Measurements from ENCODE around the gene ENTPD2. TPM values are rescaled to one million over a fixed set of nuclear protein-coding genes. Genes with fewer than 3 reads are reported as not detected.
"Not testable (repeated sequence)": the region's sequence is repeated elsewhere in the genome, so short reads cannot be mapped to it uniquely, and the experiment has no call there.

ENTPD2 gene
- total RNA-seq, 2 experiments from 2014 or later: 0.16 TPM; not detected in 1

DNA sequence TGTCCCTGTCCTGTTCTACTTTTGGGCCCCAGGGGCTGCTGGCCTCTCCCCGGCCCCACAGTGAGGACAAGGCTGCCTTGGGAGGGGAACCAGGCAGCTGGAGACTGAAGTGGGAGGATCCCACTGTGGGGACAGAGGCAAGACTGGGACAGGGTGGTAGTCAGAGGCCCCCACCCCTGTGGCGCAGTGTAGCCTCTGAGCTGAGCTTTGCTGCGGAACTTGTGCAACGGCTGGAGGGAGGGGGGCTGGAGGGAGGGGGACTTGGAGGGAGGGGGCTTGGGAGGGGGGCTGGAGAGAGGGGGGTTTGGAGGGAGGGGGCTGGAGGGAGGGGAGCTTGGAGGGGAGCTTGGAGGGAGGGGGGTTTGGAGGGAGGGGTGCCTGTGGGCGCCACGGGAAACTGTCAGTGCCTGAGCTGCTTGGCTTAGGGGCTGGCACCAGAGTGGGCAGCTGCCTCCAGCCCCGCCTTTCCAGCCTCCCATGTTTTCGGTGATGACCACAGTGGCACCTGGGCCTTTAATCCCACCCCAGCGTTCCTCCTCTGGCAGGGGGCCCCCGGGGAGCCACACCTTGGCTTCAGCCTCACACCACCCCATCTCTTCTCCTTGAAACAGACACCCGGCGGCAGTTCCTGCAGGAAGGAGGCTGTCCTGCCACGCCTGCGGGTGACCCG lies 19.7 kb downstream of the ENTPD2 start:
- Histone ChIP-seq H3K27ac (ENCODE audit: low read depth, low read length, poor library complexity, severe bottlenecking) (no peak overlapping the region), H3K9me2 (ENCODE audit: insufficient read depth, low read length) (no peaks in the 10 kb centered on the region), H3K4me1 (ENCODE audit: insufficient read depth, low read length, poor library complexity, severe bottlenecking) (peaks cover 34% of the 10 kb centered on the region), H2AFZ (ENCODE audit: low read length) (no peak overlapping the region), H3K36me3 (ENCODE audit: insufficient read depth, low read length) (no peaks in the 10 kb centered on the region), H3K9me3 (ENCODE audit: low read length) (no peaks in the 10 kb centered on the region), H3K79me2 (ENCODE audit: insufficient read depth, low read depth, low read length) (no peaks in the 10 kb centered on the region), H3K4me3 (ENCODE audit: low read depth, low read length, poor library complexity, severe bottlenecking) (no peak overlapping the region), H3K4me2 (ENCODE audit: low read length) (no peak overlapping the region), H4K20me1 (ENCODE audit: insufficient read depth, low read length) (no peaks in the 10 kb centered on the region)
- no peak for DNase-seq (ENCODE audit: low spot score)
- intact Hi-C loops (cut with micrococcal nuclease; ENCODE audit: unreplicated experiment): no loop called here
- ChIA-PET CTCF (ENCODE audit: unreplicated experiment) (interaction anchor here (0.6 to 1.5 kb wide), 2 partner anchors 86 to 307 kb away, joined by 6 to 8 read pairs; no protein-coding TSS in a partner anchor), POLR2A (interaction anchor here (0.6 to 0.9 kb wide), 2 partner anchors 58 to 86 kb away, joined by 3 read pairs; no protein-coding TSS in a partner anchor)
- no peak for TF ChIP-seq EZH2phosphoT487 (IDR thresholded peaks at IDR 0.05; ENCODE audit: borderline replicate concordance, low read depth, low read length)
- TF ChIP-seq, protein P1, sequence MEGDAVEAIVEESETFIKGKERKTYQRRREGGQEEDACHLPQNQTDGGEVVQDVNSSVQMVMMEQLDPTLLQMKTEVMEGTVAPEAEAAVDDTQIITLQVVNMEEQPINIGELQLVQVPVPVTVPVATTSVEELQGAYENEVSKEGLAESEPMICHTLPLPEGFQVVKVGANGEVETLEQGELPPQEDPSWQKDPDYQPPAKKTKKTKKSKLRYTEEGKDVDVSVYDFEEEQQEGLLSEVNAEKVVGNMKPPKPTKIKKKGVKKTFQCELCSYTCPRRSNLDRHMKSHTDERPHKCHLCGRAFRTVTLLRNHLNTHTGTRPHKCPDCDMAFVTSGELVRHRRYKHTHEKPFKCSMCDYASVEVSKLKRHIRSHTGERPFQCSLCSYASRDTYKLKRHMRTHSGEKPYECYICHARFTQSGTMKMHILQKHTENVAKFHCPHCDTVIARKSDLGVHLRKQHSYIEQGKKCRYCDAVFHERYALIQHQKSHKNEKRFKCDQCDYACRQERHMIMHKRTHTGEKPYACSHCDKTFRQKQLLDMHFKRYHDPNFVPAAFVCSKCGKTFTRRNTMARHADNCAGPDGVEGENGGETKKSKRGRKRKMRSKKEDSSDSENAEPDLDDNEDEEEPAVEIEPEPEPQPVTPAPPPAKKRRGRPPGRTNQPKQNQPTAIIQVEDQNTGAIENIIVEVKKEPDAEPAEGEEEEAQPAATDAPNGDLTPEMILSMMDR (conservative IDR thresholded peaks at IDR 0.05; ENCODE audit: low read length): no peak
- BruUV-seq (replicated peaks): no TSS peak

DNA sequence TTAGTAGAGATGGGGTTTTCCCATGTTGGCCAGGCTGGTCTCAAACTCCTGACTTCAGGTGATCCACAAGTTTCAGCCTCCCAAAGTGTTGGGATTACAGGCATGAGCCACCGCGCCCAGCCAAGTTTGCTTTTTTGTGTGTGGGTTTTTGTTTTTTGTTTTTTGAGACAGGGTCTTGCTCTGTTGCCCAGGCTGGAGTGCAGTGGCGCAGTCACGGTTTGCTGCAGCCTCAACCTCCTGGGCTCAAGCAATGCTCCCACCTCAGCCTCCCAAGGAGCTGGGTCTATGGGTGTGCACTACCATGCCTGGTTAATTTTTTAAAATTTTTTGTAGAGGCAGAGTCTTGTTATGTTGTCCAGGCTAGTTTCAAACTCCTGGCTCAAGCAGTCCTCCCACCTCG lies 20.4 kb downstream of the ENTPD2 start:
- H4K20me1 ChIP-seq (ENCODE audit: insufficient read depth, low read length); DNase-seq (ENCODE audit: low spot score); CTCF ChIA-PET (ENCODE audit: unreplicated experiment); H2AFZ ChIP-seq (ENCODE audit: low read length); intact Hi-C loops (cut with micrococcal nuclease; ENCODE audit: unreplicated experiment); POLR2A ChIA-PET; H3K9me2 ChIP-seq (ENCODE audit: insufficient read depth, low read length); H3K4me2 ChIP-seq (ENCODE audit: low read length); H3K79me2 ChIP-seq (ENCODE audit: insufficient read depth, low read depth, low read length); H3K9me3 ChIP-seq (ENCODE audit: low read length); H3K4me3 ChIP-seq (ENCODE audit: low read depth, low read length, poor library complexity, severe bottlenecking); H3K36me3 ChIP-seq (ENCODE audit: insufficient read depth, low read length); BruUV-seq (replicated peaks); H3K27ac ChIP-seq (ENCODE audit: low read depth, low read length, poor library complexity, severe bottlenecking): not testable (repeated sequence)
- peaks cover 41% of the 10 kb centered on the region for H3K4me1 ChIP-seq (ENCODE audit: insufficient read depth, low read length, poor library complexity, severe bottlenecking)

DNA sequence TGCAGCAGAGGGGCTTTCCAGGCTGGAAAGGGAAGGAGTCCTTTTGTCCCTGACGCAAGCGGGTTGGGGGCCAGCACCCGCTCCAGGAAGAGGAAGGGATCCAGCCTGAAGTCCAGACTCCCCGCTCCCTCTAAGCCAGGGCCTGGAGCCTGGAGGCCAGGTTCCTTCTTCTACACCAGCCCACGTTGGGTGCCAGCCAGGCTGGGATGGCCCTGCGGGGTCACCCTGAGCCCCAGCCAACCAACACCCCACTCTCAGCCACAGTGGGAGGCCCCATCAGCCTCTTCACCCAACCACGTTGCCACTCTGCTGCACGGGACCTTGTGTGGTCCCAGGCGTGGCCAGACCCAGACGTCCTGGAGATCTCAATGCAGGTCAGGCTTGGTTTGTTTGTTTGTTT lies 21.0 kb downstream of the ENTPD2 start:
- BruUV-seq (replicated peaks): no TSS peak
- intact Hi-C loops (cut with micrococcal nuclease; ENCODE audit: unreplicated experiment): no loop called here
- no peak for TF ChIP-seq EZH2phosphoT487 (IDR thresholded peaks at IDR 0.05; ENCODE audit: borderline replicate concordance, low read depth, low read length)
- TF ChIP-seq, protein P1 (conservative IDR thresholded peaks at IDR 0.05; ENCODE audit: low read length): no peak
- H3K27ac ChIP-seq (ENCODE audit: low read depth, low read length, poor library complexity, severe bottlenecking): no peak overlapping the region
- no peaks in the 10 kb centered on the region for H3K36me3 ChIP-seq (ENCODE audit: insufficient read depth, low read length)
- no peak overlapping the region for H3K4me2 ChIP-seq (ENCODE audit: low read length)
- H4K20me1 ChIP-seq (ENCODE audit: insufficient read depth, low read length): no peaks in the 10 kb centered on the region
- no peaks in the 10 kb centered on the region for H3K9me3 ChIP-seq (ENCODE audit: low read length)
- ChIA-PET POLR2A (no interaction called here), CTCF (ENCODE audit: unreplicated experiment) (no interaction called here)
- no peaks in the 10 kb centered on the region for H3K79me2 ChIP-seq (ENCODE audit: insufficient read depth, low read depth, low read length)
- no peaks in the 10 kb centered on the region for H3K9me2 ChIP-seq (ENCODE audit: insufficient read depth, low read length)
- peaks cover 42% of the 10 kb centered on the region for H3K4me1 ChIP-seq (ENCODE audit: insufficient read depth, low read length, poor library complexity, severe bottlenecking)
- no peak overlapping the region for H2AFZ ChIP-seq (ENCODE audit: low read length)
- DNase-seq (ENCODE audit: low spot score): no peak
- no peak overlapping the region for H3K4me3 ChIP-seq (ENCODE audit: low read depth, low read length, poor library complexity, severe bottlenecking)

Measured in OCI-LY7 (cell line).